Activated CD8-positive, alpha-beta memory T cell treated with anti-CD3 and anti-CD28 coated beads, Interleukin-2, amount 50 U/mL, for 1 hour (primary cell): ENCODE results near the gene PIGH.
A peak's percentile ranks its signal among the peaks of the same experiment; 100 is the strongest.
"Not testable (repeated sequence)": the region's sequence is repeated elsewhere in the genome, so short reads cannot be mapped to it uniquely, and the experiment has no call there.

Experiments
- DNase-seq: peaks from one replicate; pipeline ENCODE4 v3.0.0-alpha.2; 2020; ENCODE audit errors: extremely low read depth

PIGH gene, protein sequence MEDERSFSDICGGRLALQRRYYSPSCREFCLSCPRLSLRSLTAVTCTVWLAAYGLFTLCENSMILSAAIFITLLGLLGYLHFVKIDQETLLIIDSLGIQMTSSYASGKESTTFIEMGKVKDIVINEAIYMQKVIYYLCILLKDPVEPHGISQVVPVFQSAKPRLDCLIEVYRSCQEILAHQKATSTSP

DNA sequence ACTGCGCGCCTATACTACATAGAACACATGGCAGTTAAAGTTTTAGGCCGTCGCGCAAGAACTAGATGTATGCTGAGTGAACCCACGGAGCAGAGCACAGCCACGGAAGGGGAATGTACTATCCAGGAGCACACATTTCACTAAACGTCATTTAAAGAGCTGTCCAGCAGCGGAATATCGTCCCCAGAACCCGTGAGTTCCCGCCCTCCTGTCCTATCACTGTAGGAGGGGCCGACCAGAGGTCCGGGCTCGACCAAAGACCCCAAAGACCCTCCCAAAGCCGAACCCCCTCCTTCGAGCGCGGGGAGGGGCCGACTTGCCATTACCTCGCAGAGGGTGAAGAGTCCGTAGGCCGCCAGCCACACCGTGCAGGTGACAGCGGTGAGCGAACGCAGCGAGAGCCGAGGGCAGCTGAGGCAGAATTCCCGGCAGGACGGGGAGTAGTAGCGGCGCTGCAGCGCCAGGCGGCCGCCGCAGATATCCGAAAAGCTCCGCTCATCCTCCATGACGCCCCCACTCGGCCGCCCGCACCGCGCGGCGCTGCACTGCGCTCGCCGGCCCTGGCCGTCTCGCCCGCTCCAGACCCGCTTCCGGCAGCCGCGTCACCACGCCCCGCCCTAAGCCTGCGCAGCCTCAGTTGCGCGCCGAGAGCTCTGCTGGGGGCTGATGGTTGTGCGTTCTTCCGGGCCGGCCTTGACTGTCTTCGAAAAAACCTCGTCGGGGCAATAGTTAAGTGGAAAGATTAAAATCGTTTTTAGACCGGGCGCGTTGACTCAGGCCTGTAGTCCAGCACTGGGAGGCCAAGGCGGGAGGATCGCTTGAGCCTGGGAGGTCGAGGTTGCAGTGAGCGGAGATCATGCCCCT lies at the start of gene PIGH:
PIGH (minus strand) TSS at position 571 of the 864 bp plus-strand sequence; CDS start at position 506, 65 bp downstream.
- peak; percentile 69 for DNase-seq

DNA sequence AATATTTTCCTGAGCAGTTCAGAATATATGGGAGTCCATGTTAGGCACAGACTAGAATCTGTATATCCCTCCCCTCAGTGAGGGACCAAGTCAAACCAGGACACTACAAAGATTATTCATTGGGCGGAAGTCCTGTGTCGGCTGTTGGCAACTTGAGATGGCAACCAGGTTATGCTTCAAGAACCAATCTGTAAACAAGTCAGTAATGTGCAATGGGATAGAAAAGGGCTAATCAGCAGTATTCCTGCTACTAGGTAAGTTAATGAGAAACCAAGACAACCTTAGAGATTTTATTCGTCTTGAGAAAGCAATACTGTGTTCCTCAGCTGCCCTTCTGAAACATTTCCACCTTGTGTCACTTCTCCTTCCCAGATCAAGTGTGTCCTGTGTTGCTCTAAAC lies 46.1 kb upstream of the PIGH start:
- no peak for DNase-seq

DNA sequence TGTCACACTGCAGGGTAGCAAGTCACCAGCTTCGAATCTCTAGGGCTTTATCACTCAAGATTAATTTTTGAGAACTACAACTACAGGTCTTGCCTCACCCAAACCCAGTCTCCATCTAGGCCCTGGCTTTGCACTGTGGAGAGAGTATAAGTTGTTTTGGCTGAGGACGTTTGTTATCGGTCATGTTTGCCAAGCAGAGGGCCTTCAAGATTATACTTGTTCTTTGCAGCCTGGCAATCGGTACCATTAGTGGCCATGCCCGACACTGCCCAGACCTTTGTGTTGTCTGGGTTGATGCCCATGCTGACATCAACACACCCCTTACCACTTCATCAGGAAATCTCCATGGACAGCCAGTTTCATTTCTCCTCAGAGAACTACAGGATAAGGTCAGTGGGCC lies 45.3 kb upstream of the PIGH start:
- DNase-seq: no peak

DNA sequence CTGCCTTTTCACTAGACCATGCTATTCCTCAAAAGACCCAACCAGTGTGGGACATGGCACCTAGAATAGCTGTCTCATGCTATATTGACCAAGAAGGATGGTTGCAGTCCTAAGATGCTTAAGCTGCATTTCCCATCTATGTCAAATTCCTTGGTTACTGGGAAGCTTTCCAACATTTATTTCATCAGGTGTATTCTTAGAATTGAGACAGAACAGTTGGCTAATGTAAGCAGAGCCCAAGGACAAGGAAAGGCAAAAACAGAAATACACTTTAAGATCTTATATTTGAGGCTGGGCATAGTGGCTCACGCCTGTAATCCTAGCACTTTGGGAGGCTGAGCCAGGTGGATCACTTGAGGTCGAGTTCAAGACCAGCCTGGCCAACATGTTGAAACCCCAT lies 44.4 kb upstream of the PIGH start:
- DNase-seq: no peak

DNA sequence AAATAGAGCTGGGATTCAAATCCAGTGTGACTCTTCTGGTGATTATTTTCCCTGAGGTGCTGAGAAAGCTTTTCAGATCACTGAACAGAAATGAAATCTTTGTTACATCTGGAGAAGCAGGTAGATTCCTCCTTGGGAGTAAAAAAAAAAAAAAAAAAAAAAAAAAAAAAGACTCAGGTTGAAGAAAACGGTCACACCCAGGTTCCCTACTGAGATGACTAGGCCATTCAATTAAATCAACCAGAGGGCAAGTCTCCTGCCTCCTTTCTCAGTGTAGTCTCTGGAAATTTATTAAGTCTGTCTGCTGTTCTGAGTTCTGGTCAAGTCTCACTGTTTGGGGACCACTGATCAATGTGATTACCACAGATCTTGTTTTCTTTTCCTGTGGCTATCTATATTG lies 43.6 kb upstream of the PIGH start:
- no peak for DNase-seq

DNA sequence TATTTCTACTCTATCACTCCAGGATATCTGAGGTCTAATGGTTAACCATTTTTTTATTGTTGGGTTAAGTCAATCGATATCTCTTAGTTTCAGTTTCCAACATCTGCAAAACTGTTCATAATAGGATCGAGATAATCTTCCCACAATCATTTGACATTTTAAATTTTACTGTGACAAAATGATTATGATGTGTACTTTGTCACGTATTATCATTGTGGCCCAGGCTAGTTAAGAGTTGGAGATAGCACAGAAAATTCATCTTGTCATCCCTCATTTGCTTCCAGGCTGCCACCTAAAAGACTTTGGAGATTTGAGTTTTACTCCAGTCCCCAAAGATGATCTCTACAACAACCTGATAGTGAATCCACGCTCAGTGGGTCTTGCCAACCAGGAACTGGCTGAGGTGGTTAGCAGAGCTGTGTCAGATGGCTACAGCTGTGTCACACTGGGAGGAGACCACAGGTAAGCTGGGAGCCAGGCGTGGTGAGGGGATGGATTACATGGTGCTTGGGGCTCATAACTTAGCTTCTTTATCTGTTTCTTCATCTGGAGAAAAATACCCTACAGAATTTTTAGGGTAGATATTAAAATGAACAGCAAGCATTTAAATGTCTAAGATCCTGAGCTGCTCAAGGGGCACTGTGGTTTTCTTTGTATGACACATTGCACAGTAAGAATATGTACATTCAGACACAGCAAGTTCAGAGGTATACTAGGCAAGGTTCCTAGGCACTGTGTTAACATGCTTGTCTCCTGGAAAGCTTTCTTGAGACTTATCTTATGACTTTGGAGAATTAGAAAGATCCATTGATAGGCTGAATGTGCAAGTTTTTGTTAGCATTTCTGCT lies 42.1 kb upstream of the PIGH start:
- no peak for DNase-seq

DNA sequence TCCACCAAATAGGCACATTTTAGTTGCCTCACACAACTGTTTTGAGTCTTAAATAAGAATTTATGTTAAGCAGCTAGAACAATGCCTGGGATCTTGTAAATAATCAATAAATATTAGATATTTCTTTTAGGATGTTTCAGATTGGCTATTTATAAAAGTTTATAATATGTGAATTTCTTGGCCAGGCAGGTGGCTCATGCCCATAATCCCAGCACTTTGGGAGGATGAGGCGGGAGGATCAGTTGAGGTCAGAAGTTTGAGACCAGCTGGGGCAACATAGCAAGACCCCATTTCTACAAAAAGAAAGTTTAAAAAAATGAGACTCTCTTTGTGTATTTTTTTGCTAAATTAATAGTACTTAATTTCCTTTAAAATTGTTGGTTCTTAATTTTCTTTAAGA lies 41.4 kb upstream of the PIGH start:
- DNase-seq: no peak

DNA sequence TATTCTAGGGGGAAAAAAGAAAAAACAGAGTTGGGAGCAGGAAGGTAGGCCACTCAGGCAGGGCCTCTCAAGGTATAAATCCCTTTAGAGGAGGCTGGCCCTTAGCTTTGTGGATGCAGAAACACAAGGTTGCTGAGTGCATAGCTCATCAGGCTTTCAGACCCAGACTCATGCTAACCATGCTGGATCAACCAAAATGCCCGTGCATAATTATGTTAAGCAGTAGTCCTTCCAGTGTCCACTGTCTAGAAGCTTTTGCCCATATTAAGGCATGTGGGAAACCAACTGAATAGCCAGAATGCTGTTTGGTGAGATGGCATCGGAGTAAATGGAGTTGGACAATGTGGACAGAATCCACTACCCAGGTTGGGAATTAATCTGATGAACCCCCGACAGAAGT lies 38.6 kb upstream of the PIGH start:
- DNase-seq: no peak

- DNase-seq: no peak
Observed at GRCh38 chr14:67636361-67636919, 36.4 kb upstream of the PIGH start.

DNA sequence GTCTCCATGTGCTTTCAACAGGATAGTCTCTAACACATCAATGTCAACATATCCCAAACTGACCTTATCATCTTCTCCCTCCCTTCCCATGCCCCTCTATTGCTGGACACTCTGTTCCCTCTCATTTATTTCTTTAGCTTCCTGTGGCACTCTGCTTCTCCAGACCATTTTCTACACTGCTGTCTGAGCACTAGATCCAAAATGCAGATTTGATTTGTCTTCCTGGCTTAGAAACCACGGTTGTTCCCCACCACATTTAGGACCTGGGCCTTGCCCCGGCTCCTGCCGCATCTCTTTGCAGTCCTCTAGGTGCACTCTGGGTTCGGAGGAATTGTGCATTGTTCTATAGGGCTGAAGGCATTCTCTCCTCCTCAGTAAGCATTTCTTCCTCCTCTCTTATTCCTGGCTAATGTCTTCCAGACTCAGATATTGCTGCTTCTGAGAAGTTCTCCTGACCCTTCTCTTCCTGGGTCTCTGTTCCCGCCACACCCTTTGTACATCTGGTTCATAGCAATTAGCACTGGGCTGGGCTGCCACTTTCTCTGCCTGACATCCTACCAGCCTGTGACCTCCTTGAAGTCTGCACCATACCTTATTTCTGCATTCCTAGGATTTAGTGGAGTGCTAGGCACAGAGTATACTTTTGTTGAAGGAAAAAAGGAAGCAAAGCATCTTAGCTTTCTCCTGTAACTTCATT lies 33.5 kb upstream of the PIGH start:
- no peak for DNase-seq

DNA sequence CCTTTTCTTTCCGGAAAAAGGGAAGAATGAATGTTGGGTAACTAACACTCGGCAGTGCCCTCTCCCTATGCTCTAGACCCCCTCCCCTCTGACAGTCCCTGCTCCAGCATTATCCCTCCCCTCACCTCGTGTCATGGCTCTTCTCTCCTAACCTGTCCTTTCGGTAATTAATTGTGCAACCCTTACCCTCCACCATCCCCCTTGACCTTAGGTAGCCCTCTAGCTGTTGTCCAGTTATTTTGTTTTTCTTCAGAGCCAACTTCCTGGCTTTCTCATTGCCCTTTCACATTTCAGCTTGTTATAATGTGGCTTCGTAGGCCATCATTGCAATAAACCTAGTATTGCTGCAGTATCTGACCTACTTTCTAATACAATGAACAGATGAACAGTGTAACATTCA lies 30.9 kb upstream of the PIGH start:
- no peak for DNase-seq

DNA sequence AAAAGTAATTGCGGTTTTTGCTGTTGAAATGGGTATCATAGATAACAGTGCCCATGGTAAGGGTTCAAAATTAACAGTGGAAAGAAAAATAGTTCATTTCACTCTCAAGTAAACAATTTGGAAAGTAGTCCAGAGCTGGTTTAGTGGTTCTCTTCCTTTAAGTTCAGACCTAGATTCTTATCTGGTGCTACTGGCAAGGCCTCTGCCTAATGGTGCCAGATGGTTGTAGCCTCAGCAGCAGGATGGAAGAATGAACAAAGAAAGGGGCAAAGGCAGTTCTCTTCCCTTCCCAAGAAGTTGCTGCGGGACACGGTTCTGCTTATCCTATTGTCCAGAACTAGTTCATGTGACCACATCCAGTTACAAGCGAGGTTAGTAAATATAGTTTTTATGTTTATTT lies 30.1 kb upstream of the PIGH start:
- no peak for DNase-seq

- no peak for DNase-seq
Observed at GRCh38 chr14:67627519-67627918, 27.5 kb upstream of the PIGH start.

GRCh38 chr14:67626131-67626530 lies 26.1 kb upstream of the PIGH start:
- DNase-seq: not testable (repeated sequence)

DNA sequence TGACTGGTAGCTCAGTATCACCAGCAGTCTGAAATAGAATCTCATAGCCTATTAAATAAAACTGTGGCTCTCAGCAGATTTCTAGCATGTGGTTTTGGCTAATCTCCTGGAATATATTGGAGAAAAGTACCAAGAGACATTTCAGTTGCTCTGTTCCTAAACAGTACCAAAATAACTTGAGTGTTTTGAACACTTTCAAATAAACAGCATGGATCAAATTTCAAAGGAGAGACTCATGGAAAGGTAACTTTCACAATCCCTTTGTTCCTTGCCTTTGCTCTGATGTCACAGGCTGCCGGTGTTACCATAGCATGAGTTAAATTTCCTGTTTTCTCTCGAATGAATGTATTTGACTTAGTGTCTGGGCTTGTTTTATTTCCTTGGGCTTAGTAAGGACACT lies 23.0 kb upstream of the PIGH start:
- DNase-seq: no peak

- no peak for DNase-seq
Observed at GRCh38 chr14:67622675-67623074, 22.6 kb upstream of the PIGH start.

- no peak for DNase-seq
Observed at GRCh38 chr14:67620217-67620785, 20.2 kb upstream of the PIGH start.

DNA sequence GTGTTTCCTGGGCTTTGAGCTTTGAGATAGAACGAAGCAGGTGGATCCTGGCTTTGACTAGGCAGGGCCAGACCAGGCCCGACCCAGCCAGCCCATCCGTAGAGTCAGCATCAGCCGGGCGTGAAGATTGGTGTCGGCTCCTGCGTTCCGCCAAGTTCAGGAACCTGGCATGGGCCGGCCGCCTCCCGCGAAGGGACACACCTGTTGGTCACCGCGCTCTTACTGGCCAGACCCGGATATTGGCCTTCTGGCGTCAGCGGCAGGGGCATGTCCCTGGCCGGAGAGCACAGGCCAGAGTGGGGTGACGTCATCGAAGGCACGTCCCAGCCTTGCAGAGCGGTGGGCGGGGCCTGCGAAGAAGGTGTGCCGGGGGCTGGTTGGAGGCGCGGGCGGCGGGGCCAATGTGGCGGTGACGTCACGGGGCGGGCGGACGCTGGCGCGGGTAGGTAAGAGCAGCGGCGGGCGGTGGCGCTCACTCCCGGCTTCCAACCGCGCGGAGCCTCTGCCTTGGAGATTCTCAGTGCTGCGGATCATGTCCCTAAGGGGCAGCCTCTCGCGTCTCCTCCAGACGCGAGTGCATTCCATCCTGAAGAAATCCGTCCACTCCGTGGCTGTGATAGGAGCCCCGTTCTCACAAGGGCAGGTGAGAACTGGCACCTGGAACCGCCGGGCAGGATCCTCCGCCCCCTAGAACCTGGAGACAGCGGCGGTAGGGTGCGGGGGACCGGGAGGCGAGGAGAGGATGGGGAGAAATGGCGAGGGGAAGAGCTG lies 19.6 kb upstream of the PIGH start, which contains the start of gene ARG2:
ARG2 (plus strand) TSS at position 475 of the 771 bp plus-strand sequence; CDS start at position 533, 58 bp downstream.
- DNase-seq: peak; percentile 95

DNA sequence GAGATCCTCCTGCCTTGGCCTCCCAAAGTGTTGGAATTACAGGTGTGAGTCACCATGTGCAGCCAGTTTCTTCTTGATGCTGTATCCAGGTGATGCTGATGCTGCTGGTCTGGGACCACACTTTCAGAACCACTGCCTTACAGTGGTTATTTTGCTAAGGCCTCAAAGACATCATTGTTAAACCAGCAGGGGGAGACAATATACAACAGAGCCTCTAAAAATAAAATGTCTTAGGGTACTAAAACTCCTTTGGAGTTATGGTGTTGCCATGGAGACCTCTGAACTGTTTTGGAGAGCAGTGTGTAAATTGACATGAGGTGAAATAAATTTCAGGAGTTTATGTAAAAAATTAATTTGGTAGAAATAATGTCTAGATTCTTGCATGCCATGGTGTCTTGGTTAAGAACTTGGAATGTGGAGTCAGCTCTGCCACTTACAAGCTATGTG lies 18.6 kb upstream of the PIGH start:
- DNase-seq: peak; percentile 49

GRCh38 chr14:67610491-67610890 lies 10.4 kb upstream of the PIGH start:
- DNase-seq: no peak
